H1 (cell line): ENCODE measurements around the gene AWAT2.

Experiments
- CTCF ChIP-seq, 3 experiments: IDR thresholded peaks; 1 replicate in 2 of 3; 2 replicates in 1 of 3; pipeline versions ENCODE4 v1.5.1 to v1.6.1; 2011; ENCODE audit warnings: low read length in 3 of 3, mild to moderate bottlenecking in 3 of 3, inconsistent platforms in 2 of 3, low read depth in 1 of 3, moderate library complexity in 1 of 3; ENCODE audit not compliant: insufficient read depth in 1 of 3; ENCODE audit errors: control extremely low read depth in 1 of 3
- EP300 ChIP-seq, 2 experiments: IDR thresholded peaks; 1 replicate in 1 of 2; 2 replicates in 1 of 2; pipeline ENCODE4 v1.6.1; 2011 to 2012; ENCODE audit warnings: low read depth in 2 of 2, low read length in 2 of 2, mild to moderate bottlenecking in 2 of 2, borderline replicate concordance in 1 of 2, inconsistent platforms in 1 of 2, moderate library complexity in 1 of 2
- POLR2A ChIP-seq, 2 experiments: IDR thresholded peaks; 1 replicate in 1 of 2; 2 replicates in 1 of 2; pipeline ENCODE4 v1.6.1; 2011; ENCODE audit warnings: low read depth in 2 of 2, low read length in 2 of 2, mild to moderate bottlenecking in 2 of 2; ENCODE audit errors: control extremely low read depth in 1 of 2

- TF ChIP-seq POLR2A (IDR thresholded peaks at IDR 0.05; ENCODE audit: control extremely low read depth in 1 of 2, low read depth in 2 of 2, low read length in 2 of 2) = no peak
- no peak for TF ChIP-seq EP300 (IDR thresholded peaks at IDR 0.05; ENCODE audit: borderline replicate concordance in 1 of 2, low read depth in 2 of 2, low read length in 2 of 2)
- TF ChIP-seq CTCF (IDR thresholded peaks at IDR 0.05; ENCODE audit: control extremely low read depth in 1 of 3, insufficient read depth in 1 of 3, low read depth in 1 of 3, low read length in 3 of 3) = no peak
Measured at GRCh38 chrX:69993494-69993893, 56.2 kb downstream of the AWAT2 start.
